IMR-90 (cell line): ENCODE results near the gene OGFOD3. TPM values are rescaled to one million over a fixed set of nuclear protein-coding genes. Genes with fewer than 3 reads are reported as not detected.

Experiments used
- ATAC-seq: fragments of 200-7000 bp; cut with Tn5 transposase; 2 replicates; pipeline ENCODE4 v1.9.1; 2020; ENCODE audit warnings: low read depth, mild to moderate bottlenecking, moderate library complexity
- BruUV-seq: library from RNA; stranded (reverse); fragments of 400-500 nt; replicated peaks from 2 replicates; lab custom pipeline; 2021; lab: Mats Ljungman, UMichigan
- CTCF ChIA-PET: fragments of 300-600 bp; formaldehyde crosslinking; extraction: SDS; loops from one replicate; lab custom pipeline; 2021; ENCODE audit warnings: antibody characterized with exemption; lab: Yijun Ruan, JAX
- POLR2A ChIA-PET: fragments of 300-600 bp; sonication (Branson Sonifier 250); formaldehyde crosslinking; loops from one replicate; lab custom pipeline; 2022; ENCODE audit warnings: antibody characterized with exemption; ENCODE audit not compliant: unreplicated experiment; lab: Charles Lee
- DNase-seq: peaks from one replicate; pipeline ENCODE4 v3.0.0; 2013
- H2AFZ ChIP-seq: replicated peaks from 2 replicates; pipeline ENCODE3; 2013; ENCODE audit warnings: low read length, mild to moderate bottlenecking; ENCODE audit not compliant: poor library complexity
- H2AK5ac ChIP-seq: 2 replicates; pipeline ENCODE4 v1.6.1; 2013; ENCODE audit warnings: low read depth, low read length, inconsistent platforms
- H2AK9ac ChIP-seq: replicated peaks from 2 replicates; pipeline ENCODE3; 2013; ENCODE audit warnings: mild to moderate bottlenecking, low read depth, low read length, moderate library complexity; ENCODE audit not compliant: poor library complexity
- H2BK120ac ChIP-seq: 2 replicates; pipeline ENCODE4 v1.6.1; 2013; ENCODE audit warnings: low read depth, low read length, inconsistent platforms
- H2BK15ac ChIP-seq: 3 replicates; pipeline ENCODE4 v1.6.1; 2013; ENCODE audit warnings: low read depth, low read length, inconsistent platforms
- H2BK20ac ChIP-seq: 2 replicates; pipeline ENCODE4 v1.6.1; 2013; ENCODE audit warnings: low read depth, mild to moderate bottlenecking, inconsistent platforms, low read length, moderate library complexity
- H2BK5ac ChIP-seq: 2 replicates; pipeline ENCODE4 v1.6.1; 2013; ENCODE audit warnings: mild to moderate bottlenecking, low read depth, low read length, inconsistent platforms; ENCODE audit not compliant: poor library complexity, severe bottlenecking
- H3K14ac ChIP-seq: replicated peaks from 2 replicates; pipeline ENCODE4 v1.6.1; 2013; ENCODE audit warnings: low read depth, low read length, inconsistent platforms
- H3K18ac ChIP-seq: 2 replicates; pipeline ENCODE4 v1.6.1; 2013; ENCODE audit warnings: low read depth, low read length, control low read depth
- H3K23ac ChIP-seq: 2 replicates; pipeline ENCODE4 v1.6.1; 2013; ENCODE audit warnings: low read depth, low read length, inconsistent platforms
- H3K27ac ChIP-seq: 2 replicates; pipeline ENCODE4 v1.5.1; 2013; ENCODE audit warnings: mild to moderate bottlenecking, control low read depth, low read length; ENCODE audit not compliant: insufficient read depth
- H3K27me3 ChIP-seq: 2 replicates; pipeline ENCODE4 v1.6.1; 2013; ENCODE audit warnings: low read length; ENCODE audit not compliant: control insufficient read depth, insufficient read depth
- H3K36me3 ChIP-seq: 2 replicates; pipeline ENCODE4 v1.6.1; 2013; ENCODE audit warnings: low read length, mixed read lengths; ENCODE audit not compliant: control insufficient read depth, insufficient read depth
- H3K4ac ChIP-seq: 2 replicates; pipeline ENCODE4 v1.6.1; 2013; ENCODE audit warnings: low read depth, low read length, inconsistent platforms
- H3K4me1 ChIP-seq: 2 replicates; pipeline ENCODE4 v1.6.1; 2013; ENCODE audit warnings: low read length, mixed read lengths; ENCODE audit not compliant: control insufficient read depth, insufficient read depth
- H3K4me2 ChIP-seq: 2 replicates; pipeline ENCODE4 v1.6.1; 2013; ENCODE audit warnings: low read depth, mild to moderate bottlenecking, control low read depth, low read length, moderate library complexity
- H3K4me3 ChIP-seq: 2 replicates; pipeline ENCODE4 v1.5.1; 2013; ENCODE audit warnings: low read depth, mild to moderate bottlenecking, control low read depth, low read length, moderate library complexity; ENCODE audit not compliant: insufficient read depth
- H3K56ac ChIP-seq: 2 replicates; pipeline ENCODE4 v1.6.1; 2013; ENCODE audit warnings: low read length, inconsistent platforms; ENCODE audit not compliant: insufficient read depth; ENCODE audit errors: extremely low read depth
- H3K79me1 ChIP-seq, 2 experiments: 2 replicates each; pipeline ENCODE4 v1.6.1; 2013; ENCODE audit warnings: low read length in 2 of 2, inconsistent platforms in 1 of 2, low read depth in 1 of 2
- H3K9ac ChIP-seq: 2 replicates; pipeline ENCODE4 v1.6.1; 2013; ENCODE audit warnings: low read depth, low read length, control low read depth
- H3K9me1 ChIP-seq: 2 replicates; pipeline ENCODE4 v1.6.1; 2013; ENCODE audit warnings: low read length, inconsistent platforms; ENCODE audit not compliant: insufficient read depth
- H3K9me3 ChIP-seq: 2 replicates; pipeline ENCODE4 v1.6.1; 2013; ENCODE audit warnings: low read length; ENCODE audit not compliant: control insufficient read depth, insufficient read depth
- H4K20me1 ChIP-seq: 2 replicates; pipeline ENCODE4 v1.6.1; 2013; ENCODE audit warnings: low read length, inconsistent platforms; ENCODE audit not compliant: insufficient read depth
- H4K5ac ChIP-seq: 2 replicates; pipeline ENCODE4 v1.6.1; 2013; ENCODE audit warnings: mild to moderate bottlenecking, low read depth, low read length, control low read depth
- H4K8ac ChIP-seq, 2 experiments: 2 replicates each; pipeline ENCODE4 v1.6.1; 2013; ENCODE audit warnings: low read depth in 2 of 2, low read length in 2 of 2, control low read depth in 1 of 2, inconsistent platforms in 1 of 2
- H4K91ac ChIP-seq: 2 replicates; pipeline ENCODE4 v1.6.1; 2013; ENCODE audit warnings: low read depth, low read length, inconsistent platforms; ENCODE audit not compliant: insufficient read depth
- BHLHE40 ChIP-seq: fragments of 150-350 bp; IDR thresholded peaks from 2 replicates; pipeline ENCODE4 v1.6.1; 2016; ENCODE audit warnings: mild to moderate bottlenecking, low read depth, low read length
- CEBPB ChIP-seq: IDR thresholded peaks from 2 replicates; pipeline ENCODE4 v1.6.1; 2012; ENCODE audit warnings: low read depth, low read length, improper control_type of control experiment
- CHD1 ChIP-seq: IDR thresholded peaks from 2 replicates; pipeline ENCODE4 v1.6.1; 2012; ENCODE audit warnings: low read depth, low read length, improper control_type of control experiment
- MXI1 ChIP-seq: IDR thresholded peaks from 2 replicates; pipeline ENCODE4 v1.6.1; 2012; ENCODE audit warnings: low read depth, mild to moderate bottlenecking, low read length, moderate library complexity, borderline replicate concordance
- NFE2L2 ChIP-seq: fragments of 150-350 bp; IDR thresholded peaks from 2 replicates; pipeline ENCODE4 v1.6.1; 2016; ENCODE audit warnings: low read depth, mild to moderate bottlenecking, low read length
- RAD21 ChIP-seq: IDR thresholded peaks from 2 replicates; pipeline ENCODE4 v1.6.1; 2012; ENCODE audit warnings: low read length, improper control_type of control experiment
- RCOR1 ChIP-seq: IDR thresholded peaks from 2 replicates; pipeline ENCODE4 v1.6.1; 2012; ENCODE audit warnings: mild to moderate bottlenecking, low read length, improper control_type of control experiment; ENCODE audit not compliant: insufficient replicate concordance
- SMC3 ChIP-seq: fragments of 150-350 bp; IDR thresholded peaks from 2 replicates; pipeline ENCODE4 v1.6.1; 2016; ENCODE audit warnings: low read depth, mild to moderate bottlenecking, antibody characterized with exemption, low read length, moderate library complexity
- WGBS, 2 experiments: methylation state at CpG; one replicate each; pipeline versions ENCODE4 v1.1.5 to v1.1.7; 2013; ENCODE audit warnings: missing lambda C conversion rate in 2 of 2; ENCODE audit not compliant: insufficient read length in 1 of 2; ENCODE audit errors: extremely low coverage in 2 of 2; 5-methylcytosine and 5-hydroxymethylcytosine counted together
- dilution Hi-C: fragments of 300-500 bp; cut with HindIII; formaldehyde crosslinking; loops from one replicate; pipeline ENCODE4 v1.14.3; 2018; ENCODE audit warnings: low sequenced_read_pairs; ENCODE audit not compliant: unreplicated experiment
- in situ Hi-C: fragments of 300-500 bp; cut with MboI; formaldehyde crosslinking; loops from 3 replicates; pipeline ENCODE4 v1.14.3; 2019; ENCODE audit warnings: low sequenced_read_pairs, inconsistent platforms, mixed read lengths
- intact Hi-C: fragments of 100-400 bp; cut with micrococcal nuclease; formaldehyde crosslinking; loops from 2 replicates; pipeline ENCODE4 v1.10.0; 2022
- polyA plus RNA-seq, 3 experiments: library from polyadenylated mRNA; depleted of rRNA; stranded (reverse); fragments of >200 nt; gene quantifications; 2 replicates each; pipeline ENCODE4 v1.2.3, GENCODE V29; 2012; ENCODE audit warnings: low replicate concordance in 1 of 3
- total RNA-seq: library from RNA; depleted of rRNA; stranded (reverse); fragments of >200 nt; gene quantifications from 2 replicates; pipeline ENCODE4 v1.2.3, GENCODE V29; 2012
- TF ChIP-seq, protein P1 (sequence below): conservative IDR thresholded peaks from 2 replicates; pipeline ENCODE4 v1.5.1; 2012; ENCODE audit warnings: mild to moderate bottlenecking, low read depth, low read length, improper control_type of control experiment
- TF ChIP-seq, protein P2 (sequence below): fragments of 150-350 bp; IDR thresholded peaks from 2 replicates; pipeline ENCODE4 v1.6.1; 2016; ENCODE audit warnings: low read depth, mild to moderate bottlenecking, low read length, moderate library complexity, borderline replicate concordance

OGFOD3 gene
- total and polyA plus RNA-seq, 2 of the 4 experiments (the other 2 are of a cell fraction): 25.3 to 33.4 TPM

DNA sequence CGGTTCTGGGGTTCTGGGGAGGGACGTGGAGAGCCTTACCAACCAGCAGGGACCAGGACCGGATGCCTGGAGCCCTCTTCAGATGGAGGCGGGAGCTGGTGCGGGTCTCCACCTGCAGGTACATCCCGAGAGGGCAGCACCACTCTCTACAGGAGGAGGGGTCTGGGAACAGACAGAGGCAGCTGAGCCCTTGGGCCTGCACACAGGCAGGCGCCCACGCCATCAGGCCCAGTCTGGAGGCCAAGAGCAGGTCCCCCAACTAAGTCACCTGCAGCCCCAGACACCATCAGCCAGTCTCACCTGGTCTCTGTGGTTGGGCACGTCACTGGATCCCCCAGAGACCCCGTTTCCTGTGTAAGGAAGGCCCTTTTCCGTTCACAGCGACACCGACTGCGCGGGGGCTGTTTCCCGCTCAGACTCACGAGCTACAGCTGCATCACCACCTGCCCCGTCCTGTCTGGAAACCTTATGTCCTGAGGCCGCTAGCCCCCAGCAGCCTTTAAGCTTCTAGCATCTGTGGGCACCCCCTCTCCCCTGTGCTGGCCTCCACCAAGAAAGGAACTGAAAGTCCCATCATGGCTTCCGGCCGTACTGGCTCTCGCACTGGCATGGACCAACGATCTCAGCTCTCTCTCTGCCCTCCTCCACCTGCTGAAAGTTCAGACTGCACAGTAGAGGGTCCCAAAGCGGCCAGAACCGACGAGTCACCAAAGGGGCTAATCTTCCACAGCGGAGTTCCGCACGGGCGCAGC is 30.9 kb upstream of the OGFOD3 start (continued):
- TF ChIP-seq RCOR1: no peak

DNA sequence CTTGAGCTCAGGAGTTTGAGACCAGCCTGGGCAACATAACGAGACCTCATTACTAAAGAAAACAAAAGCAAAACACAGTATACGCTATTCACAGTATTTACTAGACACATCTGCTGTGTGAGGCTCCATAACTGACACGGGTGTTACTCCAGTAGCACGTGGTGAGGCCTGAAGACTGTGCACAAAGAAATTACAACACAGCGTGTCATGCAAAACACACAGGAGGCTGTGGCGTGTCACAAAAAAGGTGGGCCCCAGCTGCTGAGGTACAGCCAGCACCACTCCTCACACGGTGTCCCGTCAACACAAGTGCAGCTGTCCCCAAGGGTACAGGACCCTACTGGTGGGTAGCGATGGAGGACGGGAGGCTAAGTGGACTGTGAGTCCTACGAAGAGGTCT is 29.5 kb upstream of the OGFOD3 start:
- Histone ChIP-seq H4K8ac (no peak overlapping the region), H3K36me3 (peaks cover 32% of the 10 kb centered on the region), H3K4me1 (peaks cover 11% of the 10 kb centered on the region; the same call in 1 of the 2 replicates), H3K9me1 (0 out of 2 replicates have a peak, but pooled peaks cover 8% of the 10 kb centered on the region), H3K4ac (no peak overlapping the region), H2AK5ac (no peak overlapping the region), H3K27ac (no peak overlapping the region), H2BK20ac (no peak overlapping the region), H3K56ac (no peak overlapping the region), H3K23ac (no peak overlapping the region), H2BK5ac (no peak overlapping the region), H2BK15ac (no peak overlapping the region), H3K79me1 (peaks cover 23 to 50% of the 10 kb centered on the region in 2 experiments), H4K20me1 (peaks cover 8% of the 10 kb centered on the region), H2AK9ac (peak overlapping the region; percentile 36), H2AFZ (no peak overlapping the region), H3K9ac (no peak overlapping the region), H3K14ac (no peak overlapping the region), H4K5ac (no peak overlapping the region), H3K9me3 (no peaks in the 10 kb centered on the region), H3K4me2 (no peak overlapping the region), H3K27me3 (no peaks in the 10 kb centered on the region), H4K91ac (no peak overlapping the region), H3K4me3 (no peak overlapping the region), H2BK120ac (no peak overlapping the region), H3K18ac (no peak overlapping the region)
- dilution Hi-C loops: no loop called here
- TF ChIP-seq MXI1 (no peak), CHD1 (no peak), RCOR1 (no peak), BHLHE40 (no peak), RAD21 (no peak), SMC3 (no peak), CEBPB (no peak), NFE2L2 (no peak)
- TF ChIP-seq, protein P1, sequence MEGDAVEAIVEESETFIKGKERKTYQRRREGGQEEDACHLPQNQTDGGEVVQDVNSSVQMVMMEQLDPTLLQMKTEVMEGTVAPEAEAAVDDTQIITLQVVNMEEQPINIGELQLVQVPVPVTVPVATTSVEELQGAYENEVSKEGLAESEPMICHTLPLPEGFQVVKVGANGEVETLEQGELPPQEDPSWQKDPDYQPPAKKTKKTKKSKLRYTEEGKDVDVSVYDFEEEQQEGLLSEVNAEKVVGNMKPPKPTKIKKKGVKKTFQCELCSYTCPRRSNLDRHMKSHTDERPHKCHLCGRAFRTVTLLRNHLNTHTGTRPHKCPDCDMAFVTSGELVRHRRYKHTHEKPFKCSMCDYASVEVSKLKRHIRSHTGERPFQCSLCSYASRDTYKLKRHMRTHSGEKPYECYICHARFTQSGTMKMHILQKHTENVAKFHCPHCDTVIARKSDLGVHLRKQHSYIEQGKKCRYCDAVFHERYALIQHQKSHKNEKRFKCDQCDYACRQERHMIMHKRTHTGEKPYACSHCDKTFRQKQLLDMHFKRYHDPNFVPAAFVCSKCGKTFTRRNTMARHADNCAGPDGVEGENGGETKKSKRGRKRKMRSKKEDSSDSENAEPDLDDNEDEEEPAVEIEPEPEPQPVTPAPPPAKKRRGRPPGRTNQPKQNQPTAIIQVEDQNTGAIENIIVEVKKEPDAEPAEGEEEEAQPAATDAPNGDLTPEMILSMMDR: no peak
- TF ChIP-seq, protein P2, sequence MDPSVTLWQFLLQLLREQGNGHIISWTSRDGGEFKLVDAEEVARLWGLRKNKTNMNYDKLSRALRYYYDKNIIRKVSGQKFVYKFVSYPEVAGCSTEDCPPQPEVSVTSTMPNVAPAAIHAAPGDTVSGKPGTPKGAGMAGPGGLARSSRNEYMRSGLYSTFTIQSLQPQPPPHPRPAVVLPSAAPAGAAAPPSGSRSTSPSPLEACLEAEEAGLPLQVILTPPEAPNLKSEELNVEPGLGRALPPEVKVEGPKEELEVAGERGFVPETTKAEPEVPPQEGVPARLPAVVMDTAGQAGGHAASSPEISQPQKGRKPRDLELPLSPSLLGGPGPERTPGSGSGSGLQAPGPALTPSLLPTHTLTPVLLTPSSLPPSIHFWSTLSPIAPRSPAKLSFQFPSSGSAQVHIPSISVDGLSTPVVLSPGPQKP: no peak
- POLR2A ChIA-PET: no interaction called here
- CTCF ChIA-PET: no interaction called here
- 97% methylated on average over 4 of the region's 11 CpGs; no CpG with 5 or more reads in 1 of the 2 experiments for WGBS, 2 experiments
- no peak for DNase-seq
- no TSS peak for BruUV-seq
- intact Hi-C loops: no loop called here
- in situ Hi-C loops: no loop called here
- ATAC-seq: no peak
